ENCODE data around the gene FAM3B. TPM values are rescaled to one million over a fixed set of nuclear protein-coding genes. Genes with fewer than 3 reads are reported as not detected.

Gene FAM3B
- total RNA-seq, 4 donors from 2014 or later, result not detected

- no peaks in the 10 kb centered on the region for H3K36me3 ChIP-seq
- in situ Hi-C loops (cut with MboI; ENCODE audit: low sequenced_read_pairs in 4 of 4), result loop anchor here in 3 of 4 donors (5.0 to 10.0 kb wide), 2 partner anchors 163 to 165 kb away; no protein-coding TSS in a partner anchor
- H3K27ac ChIP-seq, result no peak overlapping the region
- intact Hi-C loops (cut with DNase I; ENCODE audit: low total_unique reads), result no loop called here
- peaks cover 0 to 15% (median 14%) of the 10 kb centered on the region in 3 donors for H3K27me3 ChIP-seq
- no peak for TF ChIP-seq POLR2A (IDR thresholded peaks at IDR 0.05)
- TF ChIP-seq, protein P1, sequence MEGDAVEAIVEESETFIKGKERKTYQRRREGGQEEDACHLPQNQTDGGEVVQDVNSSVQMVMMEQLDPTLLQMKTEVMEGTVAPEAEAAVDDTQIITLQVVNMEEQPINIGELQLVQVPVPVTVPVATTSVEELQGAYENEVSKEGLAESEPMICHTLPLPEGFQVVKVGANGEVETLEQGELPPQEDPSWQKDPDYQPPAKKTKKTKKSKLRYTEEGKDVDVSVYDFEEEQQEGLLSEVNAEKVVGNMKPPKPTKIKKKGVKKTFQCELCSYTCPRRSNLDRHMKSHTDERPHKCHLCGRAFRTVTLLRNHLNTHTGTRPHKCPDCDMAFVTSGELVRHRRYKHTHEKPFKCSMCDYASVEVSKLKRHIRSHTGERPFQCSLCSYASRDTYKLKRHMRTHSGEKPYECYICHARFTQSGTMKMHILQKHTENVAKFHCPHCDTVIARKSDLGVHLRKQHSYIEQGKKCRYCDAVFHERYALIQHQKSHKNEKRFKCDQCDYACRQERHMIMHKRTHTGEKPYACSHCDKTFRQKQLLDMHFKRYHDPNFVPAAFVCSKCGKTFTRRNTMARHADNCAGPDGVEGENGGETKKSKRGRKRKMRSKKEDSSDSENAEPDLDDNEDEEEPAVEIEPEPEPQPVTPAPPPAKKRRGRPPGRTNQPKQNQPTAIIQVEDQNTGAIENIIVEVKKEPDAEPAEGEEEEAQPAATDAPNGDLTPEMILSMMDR (IDR thresholded peaks at IDR 0.05 in 4 of 5, conservative IDR thresholded peaks at IDR 0.05 in 1 of 5), result no peak
- H3K4me1 ChIP-seq, result no peaks in the 10 kb centered on the region
- no peaks in the 10 kb centered on the region for H3K9me3 ChIP-seq
- no peak overlapping the region for H3K4me3 ChIP-seq
- DNase-seq (no peak), ATAC-seq (no peak)
Measured at GRCh38 chr21:41289431-41289830, 27.2 kb upstream of the FAM3B start.

- ATAC-seq (no peak), DNase-seq (no peak)
- TF ChIP-seq, protein P1 (IDR thresholded peaks at IDR 0.05 in 4 of 5, conservative IDR thresholded peaks at IDR 0.05 in 1 of 5), result no peak
- TF ChIP-seq POLR2A (IDR thresholded peaks at IDR 0.05), result no peak
- H3K36me3 ChIP-seq, result no peaks in the 10 kb centered on the region
- no peak overlapping the region for H3K27ac ChIP-seq
- H3K9me3 ChIP-seq, result no peaks in the 10 kb centered on the region
- intact Hi-C loops (cut with DNase I; ENCODE audit: low total_unique reads), result no loop called here
- no peaks in the 10 kb centered on the region for H3K4me1 ChIP-seq
- peaks cover 0 to 15% (median 14%) of the 10 kb centered on the region in 3 donors for H3K27me3 ChIP-seq
- in situ Hi-C loops (cut with MboI; ENCODE audit: low sequenced_read_pairs in 4 of 4), result no loop called here
- no peak overlapping the region for H3K4me3 ChIP-seq
Measured at GRCh38 chr21:41290106-41290799, 26.3 kb upstream of the FAM3B start.

DNA sequence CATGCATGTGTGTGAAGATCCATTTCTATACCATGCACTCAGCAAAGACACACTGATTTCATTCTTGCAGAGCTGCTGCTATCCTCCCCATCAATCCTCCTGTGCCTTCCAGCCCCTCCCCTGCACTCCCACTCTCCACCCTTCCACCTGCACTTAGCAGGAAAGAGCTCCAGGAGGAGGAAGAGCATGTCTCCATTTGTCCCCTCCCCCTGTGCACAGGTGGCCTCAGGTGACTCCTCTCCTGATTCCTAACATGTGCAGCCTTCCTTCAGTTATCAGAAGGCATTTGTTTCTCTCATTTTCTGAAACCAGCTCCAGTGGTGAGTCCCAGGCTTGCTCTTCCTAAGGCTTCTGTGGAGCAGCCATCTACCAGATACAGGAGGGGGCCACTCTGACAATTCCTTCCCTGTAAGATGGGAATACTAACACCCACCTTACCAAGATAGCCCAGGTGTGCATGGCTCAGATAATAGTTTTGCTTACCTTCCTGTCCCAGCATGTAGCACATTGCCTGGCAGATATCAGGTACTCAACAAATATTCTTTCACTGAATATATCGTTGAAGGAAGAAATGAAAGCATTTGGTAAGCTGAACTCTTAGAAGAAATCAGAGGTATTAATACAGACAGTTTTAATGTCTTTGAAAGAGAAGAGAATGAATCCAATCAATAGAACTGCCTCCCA is 21.9 kb upstream of the FAM3B start:
- Histone ChIP-seq H3K4me1 (no peaks in the 10 kb centered on the region), H3K4me3 (no peak overlapping the region), H3K9me3 (no peaks in the 10 kb centered on the region), H3K36me3 (no peaks in the 10 kb centered on the region), H3K27ac (no peak overlapping the region), H3K27me3 (peaks cover 0 to 15% (median 14%) of the 10 kb centered on the region in 3 donors)
- TF ChIP-seq POLR2A (IDR thresholded peaks at IDR 0.05), result no peak
- intact Hi-C loops (cut with DNase I; ENCODE audit: low total_unique reads), result no loop called here
- ATAC-seq (no peak), DNase-seq (no peak)
- in situ Hi-C loops (cut with MboI; ENCODE audit: low sequenced_read_pairs in 4 of 4), result no loop called here

GRCh38 chr21:41295721-41296254 is 20.8 kb upstream of the FAM3B start:
- no peaks in the 10 kb centered on the region for H3K4me1 ChIP-seq
- H3K9me3 ChIP-seq, result no peaks in the 10 kb centered on the region
- TF ChIP-seq, protein P1 (IDR thresholded peaks at IDR 0.05 in 4 of 5, conservative IDR thresholded peaks at IDR 0.05 in 1 of 5), result no peak
- no peak for TF ChIP-seq POLR2A (IDR thresholded peaks at IDR 0.05)
- no peaks in the 10 kb centered on the region for H3K36me3 ChIP-seq
- peaks cover 0 to 14% (median 10%) of the 10 kb centered on the region in 3 donors for H3K27me3 ChIP-seq
- no peak for ATAC-seq
- H3K27ac ChIP-seq, result no peak overlapping the region
- no peak for DNase-seq
- intact Hi-C loops (cut with DNase I; ENCODE audit: low total_unique reads) (no loop called here), in situ Hi-C loops (cut with MboI; ENCODE audit: low sequenced_read_pairs in 4 of 4) (no loop called here)
- no peak overlapping the region for H3K4me3 ChIP-seq

- intact Hi-C loops (cut with DNase I; ENCODE audit: low total_unique reads), result no loop called here
Measured at GRCh38 chr21:41302976-41303375, 13.6 kb upstream of the FAM3B start.

More at GRCh38 chr21:41302976-41303375, 13.6 kb upstream of the FAM3B start:
- Histone ChIP-seq H3K4me1 (no peaks in the 10 kb centered on the region), H3K36me3 (no peaks in the 10 kb centered on the region), H3K27ac (no peak overlapping the region), H3K4me3 (no peak overlapping the region), H3K9me3 (no peaks in the 10 kb centered on the region), H3K27me3 (peaks cover 0 to 2% (median 0%) of the 10 kb centered on the region in 3 donors)
- no peak for ATAC-seq
- in situ Hi-C loops (cut with MboI; ENCODE audit: low sequenced_read_pairs in 4 of 4), result loop anchor here in 1 of 4 donors (25.0 kb wide), 1 partner anchor 159 kb away; no protein-coding TSS in a partner anchor
- TF ChIP-seq, protein P1 (IDR thresholded peaks at IDR 0.05 in 4 of 5, conservative IDR thresholded peaks at IDR 0.05 in 1 of 5), result no peak
- TF ChIP-seq POLR2A (IDR thresholded peaks at IDR 0.05), result no peak
- no peak for DNase-seq

Measured in gastrocnemius medialis (tissue), 4 donors.